NT2/D1 (cell line): ENCODE data around the gene REM2.

ENCODE experiments used
- SUZ12 ChIP-seq: IDR thresholded peaks from 2 replicates; pipeline ENCODE4 v1.6.1; 2011; ENCODE audit not compliant: insufficient read length, insufficient read depth; ENCODE audit errors: extremely low read depth
- YY1 ChIP-seq: IDR thresholded peaks from 2 replicates; pipeline ENCODE4 v1.6.1; 2011; ENCODE audit not compliant: insufficient read length, insufficient read depth
- ZNF274 ChIP-seq: IDR thresholded peaks from 2 replicates; pipeline ENCODE4 v1.6.1; 2011; ENCODE audit warnings: mild to moderate bottlenecking, low read depth, low read length

GRCh38 chr14:22872033-22872832 lies 10.8 kb upstream of the REM2 start:
- TF ChIP-seq ZNF274 (no peak), YY1 (no peak), SUZ12 (no peak)
